GM12878 (cell line): ENCODE measurements around the gene COL2A1. TPM values are rescaled to one million over a fixed set of nuclear protein-coding genes. Genes with fewer than 3 reads are reported as not detected.

Source experiments
- ATAC-seq: fragments of 200-7000 bp; cut with Tn5 transposase; 3 replicates; pipeline ENCODE4 v1.9.1; 2020; ENCODE audit warnings: mild to moderate bottlenecking, moderate library complexity
- BruUV-seq: library from RNA; stranded (reverse); fragments of 400-500 nt; replicated peaks from 2 replicates; lab custom pipeline; 2021; lab: Mats Ljungman, UMichigan
- CTCF ChIA-PET: fragments of 300-600 bp; sonication (Branson Sonifier 250); formaldehyde crosslinking; extraction: SDS; loops from one replicate; lab custom pipeline; 2021; ENCODE audit warnings: inconsistent platforms; lab: Yijun Ruan, JAX
- POLR2A ChIA-PET: fragments of 350-600 bp; formaldehyde crosslinking; extraction: SDS; loops from one replicate; lab custom pipeline; 2021; ENCODE audit warnings: inconsistent platforms; lab: Charles Lee
- RAD21 ChIA-PET: fragments of 300-600 bp; sonication (Branson Sonifier 250); formaldehyde crosslinking; loops from one replicate; lab custom pipeline; 2023; ENCODE audit warnings: antibody characterized with exemption; ENCODE audit not compliant: unreplicated experiment; lab: Charles Lee
- SMC1A ChIA-PET: fragments of 300-600 bp; sonication (Branson Sonifier 250); formaldehyde crosslinking; loops from one replicate; lab custom pipeline; 2023; ENCODE audit not compliant: unreplicated experiment, uncharacterized antibody; lab: Charles Lee
- DNase-seq: peaks from one replicate; pipeline ENCODE4 v3.0.0-alpha.2; 2011; ENCODE audit warnings: low read depth, low spot score
- FAIRE-seq: peaks from 3 replicates; lab custom pipeline; 2011; peaks lifted over from hg19 to GRCh38; lab: Jason Lieb, UNC
- H2AFZ ChIP-seq: 2 replicates; pipeline ENCODE4 v1.6.0; 2011; ENCODE audit warnings: low read depth, low read length, control low read depth; ENCODE audit not compliant: control insufficient read depth
- H3K27ac ChIP-seq: 2 replicates; pipeline ENCODE4 v1.5.1; 2011; ENCODE audit warnings: control low read depth; ENCODE audit not compliant: control insufficient read depth, insufficient read depth
- H3K27me3 ChIP-seq, 2 experiments: replicated peaks in 1 of 2; 2 replicates each; pipeline versions ENCODE4 v1.6.0 to v1.6.1; 2011; ENCODE audit warnings: low read length in 1 of 2; ENCODE audit not compliant: control insufficient read depth in 2 of 2, insufficient read depth in 2 of 2
- H3K36me3 ChIP-seq, 2 experiments: 2 replicates each; pipeline ENCODE4 v1.5.1; 2011; ENCODE audit warnings: low read length in 1 of 2; ENCODE audit not compliant: control insufficient read depth in 2 of 2, insufficient read depth in 2 of 2
- H3K4me1 ChIP-seq: 2 replicates; pipeline ENCODE4 v1.6.1; 2011; ENCODE audit warnings: mild to moderate bottlenecking, low read length, moderate library complexity, mixed read lengths; ENCODE audit not compliant: control insufficient read depth, insufficient read depth
- H3K4me2 ChIP-seq: 2 replicates; pipeline ENCODE4 v1.6.0; 2011; ENCODE audit warnings: control low read depth; ENCODE audit not compliant: control insufficient read depth, insufficient read depth
- H3K4me3 ChIP-seq: fragments of 200-600 bp; sonication (generic); 2 replicates; pipeline ENCODE4 v1.5.1; 2016
- H3K79me2 ChIP-seq: 2 replicates; pipeline ENCODE4 v1.6.0; 2011; ENCODE audit warnings: low read length; ENCODE audit not compliant: control insufficient read depth, insufficient read depth
- H3K9ac ChIP-seq: 2 replicates; pipeline ENCODE4 v1.8.0; 2011; ENCODE audit warnings: low read length, control low read depth, mixed read lengths; ENCODE audit not compliant: control insufficient read depth, insufficient read depth
- H3K9me3 ChIP-seq: replicated peaks from 3 replicates; pipeline ENCODE4 v1.5.1; 2011; ENCODE audit warnings: mild to moderate bottlenecking, low read length; ENCODE audit not compliant: control insufficient read depth, insufficient read depth
- H4K20me1 ChIP-seq: 2 replicates; pipeline ENCODE4 v1.6.0; 2011; ENCODE audit not compliant: control insufficient read depth, insufficient read depth
- BACH1 ChIP-seq: fragments of 450-650 bp; IDR thresholded peaks from 2 replicates; pipeline ENCODE4 v1.6.1; 2017; ENCODE audit warnings: mild to moderate bottlenecking, borderline replicate concordance
- ELK1 ChIP-seq: IDR thresholded peaks from 2 replicates; pipeline ENCODE4 v1.6.1; 2012; ENCODE audit warnings: low read depth, low read length, improper control_type of control experiment
- FOXM1 ChIP-seq: IDR thresholded peaks from 2 replicates; pipeline ENCODE4 v1.6.1; 2012; ENCODE audit warnings: low read depth, mild to moderate bottlenecking, inconsistent platforms, low read length, moderate library complexity
- JUND ChIP-seq: IDR thresholded peaks from 2 replicates; pipeline ENCODE4 v1.6.1; 2012; ENCODE audit warnings: low read depth, mild to moderate bottlenecking, low read length, improper control_type of control experiment, moderate library complexity
- KLF5 ChIP-seq: fragments of 450-650 bp; IDR thresholded peaks from 2 replicates; pipeline ENCODE4 v1.6.1; 2014; ENCODE audit warnings: mild to moderate bottlenecking; ENCODE audit not compliant: partially characterized antibody
- MYC ChIP-seq: IDR thresholded peaks from 2 replicates; pipeline ENCODE4 v1.6.1; 2011; ENCODE audit warnings: mild to moderate bottlenecking, low read length, moderate library complexity, inconsistent platforms; ENCODE audit not compliant: insufficient read depth, insufficient replicate concordance, insufficient read length, severe bottlenecking
- NKRF ChIP-seq: fragments of 450-650 bp; conservative IDR thresholded peaks from 2 replicates; pipeline ENCODE4 v1.6.1; 2017; ENCODE audit warnings: mild to moderate bottlenecking, moderate library complexity
- PAX8 ChIP-seq: fragments of 450-650 bp; IDR thresholded peaks from 2 replicates; pipeline ENCODE4 v1.6.1; 2017; ENCODE audit warnings: mild to moderate bottlenecking, moderate library complexity
- PBX3 ChIP-seq: IDR thresholded peaks from 2 replicates; pipeline ENCODE4 v1.6.1; 2011; ENCODE audit warnings: mild to moderate bottlenecking, low read depth, low read length, moderate library complexity; ENCODE audit not compliant: insufficient replicate concordance
- RBBP5 ChIP-seq: fragments of 200-600 bp; sonication (generic); conservative IDR thresholded peaks from 2 replicates; pipeline ENCODE4 v1.6.1; 2016
- ZNF207 ChIP-seq: fragments of 450-650 bp; IDR thresholded peaks from 2 replicates; pipeline ENCODE4 v1.6.1; 2014; ENCODE audit warnings: antibody characterized with exemption, mild to moderate bottlenecking, borderline replicate concordance
- WGBS: methylation state at CpG from one replicate; pipeline ENCODE4 v1.1.6; 2016; ENCODE audit warnings: low lambda C conversion rate; ENCODE audit not compliant: insufficient replicate concordance, insufficient coverage; ENCODE audit errors: missing lambda C conversion rate; 5-methylcytosine and 5-hydroxymethylcytosine counted together
- in situ Hi-C: fragments of 300-500 bp; cut with MboI; formaldehyde crosslinking; loops from 9 replicates; pipeline ENCODE4 v1.14.3; 2018; ENCODE audit warnings: mixed read lengths
- intact Hi-C: fragments of 100-400 bp; cut with micrococcal nuclease; formaldehyde crosslinking; loops from one replicate; pipeline ENCODE4 v1.14.2; 2022; ENCODE audit not compliant: unreplicated experiment
- polyA plus RNA-seq, 11 experiments: library from polyadenylated mRNA; depleted of rRNA in 4 of 11; unstranded in 6 of 11; stranded (reverse) in 5 of 11; fragments of >200 nt; fragmentation: Nextera tagmentation in 4 of 11; fragmentation: Illumina TruSeq in 1 of 11; extraction: Ambion mirVana in 4 of 11; extraction: Trizol in 1 of 11; gene quantifications; 1 replicate in 1 of 11; 2 replicates in 10 of 11; pipeline versions ENCODE4 v1.2.1 to v1.2.3, GENCODE V29; 2011 to 2016; ENCODE audit warnings: inconsistent platforms in 2 of 11, missing spikeins in 2 of 11, low read depth in 1 of 11
- total RNA-seq, 4 experiments: library from RNA; depleted of rRNA in 3 of 4; stranded (reverse); fragments of >200 nt in 3 of 4; fragmentation: Illumina TruSeq in 1 of 4; extraction: Trizol in 1 of 4; gene quantifications; 2 replicates each; pipeline versions ENCODE4 v1.2.1 to v1.2.3, GENCODE V29; 2013 to 2021

Gene COL2A1
- total and polyA plus RNA-seq, 10 of the 15 experiments (the other 5 are each of a cell fraction or from before 2014, with no cell fraction given): 0.06 to 0.67 (median 0.19) TPM; not detected in 1

GRCh38 chr12:47989023-47989417, 15.3 kb downstream of the COL2A1 start (continued):
- no peak for TF ChIP-seq NKRF
- TF ChIP-seq ELK1: no peak
- TF ChIP-seq FOXM1: no peak
- TF ChIP-seq KLF5: no peak

GRCh38 chr12:47988073-47989022, 15.9 kb downstream of the COL2A1 start:
- 71% methylated on average over 15 of the region's 15 CpGs for WGBS
- no peak for FAIRE-seq
- no peaks in the 10 kb centered on the region for H4K20me1 ChIP-seq
- in situ Hi-C loops: no loop called here
- H3K79me2 ChIP-seq: no peaks in the 10 kb centered on the region
- no TSS peak for BruUV-seq
- no peak for DNase-seq
- SMC1A ChIA-PET: no interaction called here
- H3K4me2 ChIP-seq: no peak overlapping the region
- H3K9ac ChIP-seq: no peak overlapping the region
- peaks cover 0 to 3% of the 10 kb centered on the region in 2 experiments; a peak in 3 of 4 replicates for H3K27me3 ChIP-seq
- H3K9me3 ChIP-seq: no peaks in the 10 kb centered on the region
- H3K4me1 ChIP-seq: peaks cover 14% of the 10 kb centered on the region
- CTCF ChIA-PET: no interaction called here
- TF ChIP-seq BACH1: no peak
- no peak for TF ChIP-seq JUND
- TF ChIP-seq MYC: no peak
- TF ChIP-seq PBX3: no peak
- no peak for TF ChIP-seq RBBP5
- no peak for TF ChIP-seq PAX8
- TF ChIP-seq ZNF207: no peak
- H2AFZ ChIP-seq: no peak overlapping the region
- POLR2A ChIA-PET: no interaction called here
- H3K4me3 ChIP-seq: no peak overlapping the region
- no peaks in the 10 kb centered on the region for H3K36me3 ChIP-seq
- no peak overlapping the region for H3K27ac ChIP-seq
- ATAC-seq: no peak
- intact Hi-C loops: no loop called here
- RAD21 ChIA-PET: interaction anchor here (0.7 kb wide), 1 partner anchor 35 kb away, joined by 3 read pairs; no protein-coding TSS in a partner anchor
